GM19035 (cell line): ENCODE data around the gene MYO15B.
A peak's percentile ranks its signal among the peaks of the same experiment; 100 is the strongest.
"Not testable (repeated sequence)": the region's sequence is repeated elsewhere in the genome, so short reads cannot be mapped to it uniquely, and the experiment has no call there.

Source experiments
- ATAC-seq: cut with Tn5 transposase; IDR thresholded peaks from one replicate; pipeline ENCODE4 v1.9.1; 2021; ENCODE audit not compliant: unreplicated experiment

The MYO15B gene

GRCh38 chr17:75575728-75576127, 11.9 kb upstream of the MYO15B start:
- no peak for ATAC-seq

GRCh38 chr17:75576661-75577060, 10.9 kb upstream of the MYO15B start:
- no peak for ATAC-seq

- not testable (repeated sequence) for ATAC-seq
Observed at GRCh38 chr17:75581121-75581725, 6.4 kb upstream of the MYO15B start.

- ATAC-seq = not testable (repeated sequence)
Observed at GRCh38 chr17:75583197-75583596, 4.4 kb upstream of the MYO15B start.

DNA sequence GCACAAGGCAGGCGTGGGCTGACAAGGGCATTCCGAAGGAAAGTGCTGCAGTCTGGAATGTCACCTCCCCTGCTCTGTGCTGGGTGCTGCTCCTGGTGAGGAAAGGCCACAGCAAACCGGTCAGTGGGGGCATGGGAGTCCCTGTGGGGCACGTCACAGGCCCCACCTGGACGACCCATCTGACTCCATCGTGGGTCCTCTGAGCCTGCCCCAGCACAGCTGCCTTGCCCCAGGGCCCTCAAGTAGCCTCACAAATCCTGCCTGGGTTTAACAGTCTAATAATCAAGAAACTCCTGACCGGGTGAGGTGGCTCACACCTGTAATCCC, 2.8 kb upstream of the MYO15B start:
- no peak for ATAC-seq

DNA sequence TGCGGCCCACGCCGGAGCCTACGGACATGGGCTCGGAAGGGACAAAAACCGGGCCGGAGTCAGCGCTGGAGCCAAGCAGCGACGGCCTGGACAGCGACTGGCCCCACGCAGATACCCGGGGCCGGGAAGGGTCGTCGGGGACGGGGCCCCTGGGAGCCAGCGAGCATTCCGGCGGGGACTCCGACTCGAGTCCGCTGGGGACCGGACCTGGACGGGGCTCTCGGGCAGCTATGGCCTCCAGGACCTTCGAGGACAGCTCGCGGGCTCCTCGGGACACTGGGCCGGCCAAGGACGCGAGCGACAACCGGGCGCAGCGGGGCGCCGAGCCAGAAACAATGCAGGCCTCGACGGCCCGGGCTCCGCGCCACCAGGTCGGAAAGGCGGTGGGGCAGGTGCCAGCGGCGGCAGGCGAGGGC, 1.0 kb downstream of the MYO15B start:
- peak; percentile 25 for ATAC-seq

GRCh38 chr17:75589012-75589918, 1.7 kb downstream of the MYO15B start:
- peak; percentile 60 for ATAC-seq

DNA sequence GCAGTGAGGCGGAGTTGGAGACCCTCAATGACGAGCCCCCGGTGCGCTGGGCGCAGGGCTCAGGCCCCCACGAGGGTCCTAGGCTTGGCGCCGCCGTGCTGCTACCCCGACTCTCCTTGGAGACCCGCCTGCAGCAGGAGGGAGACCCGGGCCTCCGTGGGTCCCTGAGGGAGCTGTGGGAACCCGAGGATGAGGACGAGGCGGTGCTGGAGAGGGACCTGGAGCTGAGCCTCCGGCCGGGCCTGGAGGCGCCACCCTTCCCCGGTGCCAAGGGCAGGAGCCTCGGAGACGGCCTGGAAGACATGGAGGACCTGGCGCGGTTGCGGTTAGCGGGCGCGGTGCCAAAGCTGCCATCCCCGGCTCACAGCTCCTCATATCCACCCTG, 2.3 kb downstream of the MYO15B start:
- no peak for ATAC-seq

GRCh38 chr17:75590314-75590761, 2.7 kb downstream of the MYO15B start:
- ATAC-seq = no peak

DNA sequence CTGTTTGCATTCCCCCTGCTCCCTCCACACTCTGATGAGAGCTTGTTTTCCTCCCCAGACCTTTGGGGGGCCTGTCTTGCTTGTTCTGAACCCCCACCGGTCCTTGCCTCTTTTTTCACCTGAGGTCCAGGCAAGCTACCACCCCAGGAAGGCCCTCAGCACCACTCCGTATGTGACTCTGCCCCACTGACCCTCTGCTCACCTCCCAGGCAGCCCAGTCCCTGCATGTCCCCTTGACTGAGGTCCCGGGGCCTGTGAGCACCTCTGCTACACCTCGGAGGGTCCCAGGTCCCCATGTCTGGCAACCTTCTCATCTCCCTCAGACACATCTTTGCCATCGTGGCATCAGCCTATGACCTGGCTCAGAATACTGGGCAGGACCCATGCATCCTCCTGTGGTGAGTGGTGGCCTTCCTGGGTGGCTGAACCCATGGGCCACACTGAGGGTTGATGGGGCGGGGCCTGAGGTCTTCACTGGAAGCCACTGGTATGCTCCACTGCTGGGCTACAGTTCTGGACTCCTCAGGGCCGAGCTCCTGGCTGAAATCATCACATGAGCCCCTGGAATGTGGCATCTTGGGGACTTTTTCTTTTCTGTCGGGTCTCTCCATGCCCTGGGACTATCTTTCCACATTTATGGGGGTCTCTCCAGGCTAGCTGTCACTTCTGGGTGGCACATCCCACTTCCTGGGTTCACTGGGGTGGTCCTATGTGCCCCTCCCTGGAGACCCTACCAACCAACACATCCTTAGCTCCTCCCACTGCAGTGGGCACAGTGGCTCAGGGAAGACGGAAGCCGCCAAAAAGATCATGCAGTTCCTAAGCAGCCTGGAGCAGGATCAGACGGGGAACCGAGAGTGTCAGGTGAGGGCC, 3.5 kb downstream of the MYO15B start:
- no peak for ATAC-seq

GRCh38 chr17:75591722-75592302, 4.2 kb downstream of the MYO15B start:
- ATAC-seq = no peak

GRCh38 chr17:75592348-75593020, 4.9 kb downstream of the MYO15B start:
- no peak for ATAC-seq

- not testable (repeated sequence) for ATAC-seq
Observed at GRCh38 chr17:75593430-75593829, 5.8 kb downstream of the MYO15B start.

DNA sequence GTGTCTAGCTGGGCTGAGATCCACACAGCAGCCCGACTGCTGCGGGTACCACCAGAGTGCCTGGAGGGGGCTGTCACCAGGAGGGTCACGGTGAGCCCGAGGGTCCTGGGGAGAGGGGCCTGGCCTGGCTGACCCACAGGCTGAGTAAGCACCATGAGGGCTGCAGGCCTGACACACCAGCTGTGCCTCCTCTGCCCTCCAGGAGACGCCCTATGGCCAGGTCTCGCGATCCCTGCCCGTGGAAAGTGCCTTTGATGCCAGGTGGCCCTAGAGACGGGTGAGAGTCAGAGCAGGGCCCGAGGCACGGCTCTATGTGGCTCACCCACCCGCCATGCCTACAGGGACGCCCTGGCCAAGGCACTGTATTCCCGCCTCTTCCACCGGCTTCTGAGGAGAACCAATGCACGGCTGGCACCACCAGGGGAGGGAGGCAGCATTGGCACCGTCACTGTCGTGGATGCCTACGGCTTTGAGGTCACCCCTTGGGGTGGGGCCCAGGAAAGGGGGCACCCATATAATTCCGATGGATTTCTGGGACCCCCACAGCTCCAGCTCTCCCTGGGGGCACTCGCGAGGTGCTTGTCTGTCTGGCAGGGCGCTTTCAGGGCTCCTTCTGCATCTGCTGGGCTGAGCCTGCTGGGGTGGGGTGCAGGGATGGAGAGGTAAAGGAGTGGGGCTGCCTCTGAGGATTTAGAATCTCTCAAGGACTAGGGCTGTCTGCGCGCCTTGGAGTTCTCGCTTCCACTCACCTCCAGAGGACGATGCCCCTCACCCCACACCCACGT, 7.1 kb downstream of the MYO15B start:
- no peak for ATAC-seq

DNA sequence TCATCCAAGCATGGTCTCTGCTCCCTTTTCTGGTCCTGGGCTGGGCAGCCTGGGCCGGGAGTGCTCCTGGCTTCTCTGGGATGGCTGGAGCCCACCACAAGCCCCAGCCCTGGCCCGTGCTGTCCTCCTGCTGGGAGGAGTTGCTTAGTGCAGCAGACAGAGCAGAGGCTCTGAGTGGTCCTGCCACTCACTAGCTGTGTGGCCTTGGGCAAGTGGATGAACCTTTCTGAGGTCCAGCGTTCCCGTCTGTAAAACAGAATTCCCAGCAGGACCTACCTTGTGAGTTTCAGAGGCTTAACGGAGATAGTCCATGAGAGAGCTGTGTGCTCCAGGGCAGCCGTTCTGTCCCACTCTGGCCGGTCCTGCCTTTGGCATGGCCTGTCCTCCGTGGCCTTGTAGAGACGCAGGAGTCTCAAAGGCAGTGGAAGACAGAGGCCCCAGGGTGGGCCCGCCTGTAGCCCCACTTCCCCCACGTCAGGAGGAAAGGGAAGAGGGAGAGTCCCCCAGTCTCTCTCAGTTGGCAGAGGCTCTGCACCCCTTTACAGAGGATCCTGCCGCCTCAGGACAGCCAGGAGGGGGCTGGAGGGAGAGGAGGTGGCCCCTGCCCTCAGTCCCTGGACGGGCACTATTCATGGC, 7.8 kb downstream of the MYO15B start:
- no peak for ATAC-seq

DNA sequence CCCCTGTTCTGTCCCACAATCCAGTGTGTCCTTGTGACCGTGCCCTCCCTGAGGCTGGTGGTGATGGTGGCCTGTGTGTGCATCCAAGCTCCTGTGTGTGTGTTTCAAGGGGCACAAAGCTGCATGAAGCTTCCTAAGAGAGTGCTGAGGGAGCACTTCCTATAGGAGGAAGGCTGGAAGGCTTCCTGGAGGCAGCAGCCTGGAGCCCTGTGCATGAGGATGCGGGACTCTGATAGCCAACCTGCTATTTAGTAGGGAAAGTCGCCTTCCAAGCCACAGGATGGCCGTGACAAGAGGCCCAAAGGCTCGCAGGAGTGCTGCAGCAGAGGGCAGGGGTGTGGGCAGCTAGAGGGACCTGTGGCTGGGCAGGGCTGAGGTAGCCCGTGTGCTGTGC, 8.3 kb downstream of the MYO15B start:
- no peak for ATAC-seq

- ATAC-seq = no peak
Observed at GRCh38 chr17:75596320-75597087, 8.9 kb downstream of the MYO15B start.
